Breast epithelium (tissue), 3 donors: ENCODE results near the gene ATP9A.

ENCODE experiments used
- CTCF ChIP-seq, 3 donors: fragments of 450-650 bp; IDR thresholded peaks; one replicate each; pipeline ENCODE4 v1.5.1; 2016 to 2017; ENCODE audit warnings: antibody characterized with exemption in 3 of 3, mild to moderate bottlenecking in 3 of 3, moderate library complexity in 3 of 3
- POLR2A ChIP-seq: fragments of 450-650 bp; IDR thresholded peaks from one replicate; pipeline ENCODE4 v1.6.1; 2016; ENCODE audit warnings: antibody characterized with exemption, mild to moderate bottlenecking, moderate library complexity
- POLR2AphosphoS5 ChIP-seq, 3 donors: sonication (generic); formaldehyde crosslinking; IDR thresholded peaks; one replicate each; pipeline ENCODE4 v1.6.1; 2017; ENCODE audit warnings: antibody characterized with exemption in 3 of 3

- TF ChIP-seq CTCF (IDR thresholded peaks at IDR 0.05) (no peak), POLR2AphosphoS5 (IDR thresholded peaks at IDR 0.05) (no peak), POLR2A (no peak)
Observed at GRCh38 chr20:51720854-51721253, 47.3 kb downstream of the ATP9A start.
